GM12875 (cell line): Measurements from ENCODE around the gene CAPN13.

Experiments
- H3K4me3 ChIP-seq: one replicate; pipeline ENCODE4 v1.5.1; 2011; ENCODE audit warnings: low read depth, low read length, control low read depth
- TF ChIP-seq, protein P1 (sequence below): IDR thresholded peaks from 2 replicates; pipeline ENCODE4 v1.5.1; 2011; ENCODE audit warnings: low read depth, mild to moderate bottlenecking, control low read depth, inconsistent platforms, low read length, moderate library complexity, borderline replicate concordance; ENCODE audit not compliant: insufficient read depth

Gene CAPN13

DNA sequence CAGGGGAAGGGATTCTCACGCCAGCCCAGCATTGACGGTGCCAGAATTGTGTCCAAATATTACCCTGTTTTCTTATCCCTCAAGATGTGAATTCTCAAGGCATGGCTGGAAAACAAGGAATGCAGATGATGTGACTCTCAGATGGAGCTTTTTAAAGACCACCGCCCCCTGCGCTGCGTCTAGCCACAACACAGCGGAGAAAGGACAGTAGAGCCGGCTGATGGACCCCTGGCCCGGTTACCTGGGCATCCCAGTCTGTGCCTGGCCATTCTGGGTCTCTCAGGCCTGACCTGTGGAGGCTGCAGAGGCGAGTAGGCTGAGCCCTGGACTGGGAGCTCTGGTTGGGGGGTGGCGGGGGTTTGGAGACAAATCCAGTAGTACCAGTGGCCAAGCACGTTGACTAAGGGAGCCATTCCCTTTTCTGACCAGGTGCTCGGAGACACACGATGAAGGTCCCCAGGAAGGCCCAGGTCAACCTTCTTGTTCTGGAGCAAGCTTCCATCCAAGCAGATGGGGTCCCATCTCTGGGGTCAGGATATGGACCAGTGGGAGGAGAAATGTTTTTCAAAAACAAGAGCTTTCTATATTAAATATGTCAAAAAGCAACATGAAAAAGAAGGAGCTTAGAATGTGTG lies 5.3 kb downstream of the CAPN13 start:
- TF ChIP-seq, protein P1, sequence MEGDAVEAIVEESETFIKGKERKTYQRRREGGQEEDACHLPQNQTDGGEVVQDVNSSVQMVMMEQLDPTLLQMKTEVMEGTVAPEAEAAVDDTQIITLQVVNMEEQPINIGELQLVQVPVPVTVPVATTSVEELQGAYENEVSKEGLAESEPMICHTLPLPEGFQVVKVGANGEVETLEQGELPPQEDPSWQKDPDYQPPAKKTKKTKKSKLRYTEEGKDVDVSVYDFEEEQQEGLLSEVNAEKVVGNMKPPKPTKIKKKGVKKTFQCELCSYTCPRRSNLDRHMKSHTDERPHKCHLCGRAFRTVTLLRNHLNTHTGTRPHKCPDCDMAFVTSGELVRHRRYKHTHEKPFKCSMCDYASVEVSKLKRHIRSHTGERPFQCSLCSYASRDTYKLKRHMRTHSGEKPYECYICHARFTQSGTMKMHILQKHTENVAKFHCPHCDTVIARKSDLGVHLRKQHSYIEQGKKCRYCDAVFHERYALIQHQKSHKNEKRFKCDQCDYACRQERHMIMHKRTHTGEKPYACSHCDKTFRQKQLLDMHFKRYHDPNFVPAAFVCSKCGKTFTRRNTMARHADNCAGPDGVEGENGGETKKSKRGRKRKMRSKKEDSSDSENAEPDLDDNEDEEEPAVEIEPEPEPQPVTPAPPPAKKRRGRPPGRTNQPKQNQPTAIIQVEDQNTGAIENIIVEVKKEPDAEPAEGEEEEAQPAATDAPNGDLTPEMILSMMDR: no peak
- no peak overlapping the region for H3K4me3 ChIP-seq

DNA sequence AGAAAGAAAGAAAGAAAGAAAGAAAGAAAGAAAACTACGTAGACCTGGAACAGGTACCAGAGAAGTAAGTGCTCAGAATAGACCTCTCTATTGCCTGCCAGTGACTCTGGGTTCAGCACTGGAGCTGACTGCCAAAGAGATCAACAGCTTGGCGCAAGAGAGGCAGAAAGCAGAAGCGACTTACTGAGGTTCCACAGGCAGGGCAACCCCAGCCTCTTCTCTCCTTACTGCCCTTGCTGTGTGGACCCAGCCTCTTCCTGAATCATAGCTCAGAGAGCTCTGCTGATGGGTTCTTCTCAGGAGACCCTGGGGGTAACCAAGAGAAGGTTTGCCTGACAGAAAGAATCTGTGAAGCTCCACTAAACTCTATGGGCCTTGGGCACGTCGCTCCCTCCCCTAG lies 7.1 kb downstream of the CAPN13 start:
- TF ChIP-seq, protein P1: no peak
- no peak overlapping the region for H3K4me3 ChIP-seq

DNA sequence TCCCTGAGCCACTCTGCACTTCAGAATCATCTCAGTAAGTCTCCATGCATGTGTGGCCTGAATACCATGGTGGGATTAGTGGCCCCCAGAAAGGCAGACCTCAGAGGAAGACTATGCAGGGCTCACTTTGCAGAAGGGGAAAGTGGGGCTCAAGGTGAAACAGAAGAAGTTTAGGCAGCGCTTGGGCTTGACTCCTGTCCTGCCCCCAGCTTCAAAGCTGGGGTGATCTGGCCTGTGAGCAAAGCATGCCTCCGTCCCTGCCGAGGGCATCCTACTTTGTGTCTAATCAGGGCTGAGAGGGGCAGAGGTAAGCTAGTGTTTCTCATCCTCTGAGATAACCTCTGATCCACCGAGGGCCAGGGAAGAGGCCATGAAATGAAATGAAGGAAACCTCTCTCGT lies 7.9 kb downstream of the CAPN13 start:
- TF ChIP-seq, protein P1: no peak
- H3K4me3 ChIP-seq: no peak overlapping the region

DNA sequence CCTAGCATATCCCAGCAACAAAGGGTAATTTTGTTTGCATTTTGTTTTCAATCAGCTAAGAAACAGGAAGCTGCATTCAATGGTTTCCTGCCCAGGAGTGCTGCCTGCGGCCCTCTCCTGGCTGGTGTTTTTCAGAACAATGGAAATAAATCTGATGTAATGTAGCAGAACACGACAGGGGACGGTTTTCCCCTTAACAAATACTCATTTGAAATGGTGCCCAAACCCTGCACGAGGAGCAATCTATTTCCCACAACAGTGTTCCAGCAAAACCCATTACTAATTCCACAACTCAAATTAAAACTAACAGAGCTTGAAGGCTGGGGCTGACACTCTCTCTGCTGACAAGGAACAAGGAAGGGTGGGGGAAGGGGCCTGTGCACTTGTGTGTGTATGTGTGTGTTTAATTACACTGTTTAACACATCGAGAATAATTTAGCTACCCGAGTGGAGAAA lies 8.7 kb downstream of the CAPN13 start:
- H3K4me3 ChIP-seq: no peak overlapping the region
- TF ChIP-seq, protein P1: no peak

DNA sequence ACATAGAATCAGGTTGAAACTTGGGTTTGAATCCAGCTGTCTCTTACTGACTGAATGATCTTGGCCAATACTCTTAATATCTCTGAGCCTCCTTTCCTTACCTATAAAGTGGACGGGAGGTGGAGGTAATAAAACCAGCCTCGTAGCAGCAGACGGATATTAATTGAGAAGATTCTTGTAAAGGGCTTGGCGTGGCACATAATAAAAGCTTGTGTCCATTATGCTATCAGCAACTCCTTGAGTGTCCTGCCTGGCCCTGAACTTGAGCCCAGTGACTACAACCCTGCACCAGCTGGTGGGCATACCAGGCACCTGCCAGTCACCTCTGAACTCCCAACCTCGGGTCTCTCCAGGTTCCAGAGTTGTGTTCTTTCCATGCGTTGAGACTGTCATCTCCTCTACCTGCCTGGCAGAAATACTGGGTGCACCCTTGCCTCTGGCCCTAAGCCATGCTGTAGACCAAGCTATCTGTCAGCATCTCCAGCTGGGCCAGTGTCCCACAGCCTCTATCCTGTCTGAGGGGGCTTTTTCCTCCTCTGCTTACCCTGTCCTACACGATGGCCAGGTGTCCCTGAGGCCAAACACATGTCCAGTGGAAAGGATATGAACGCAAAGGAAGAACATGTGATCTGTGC lies 9.7 kb downstream of the CAPN13 start:
- no peak overlapping the region for H3K4me3 ChIP-seq
- TF ChIP-seq, protein P1: no peak

DNA sequence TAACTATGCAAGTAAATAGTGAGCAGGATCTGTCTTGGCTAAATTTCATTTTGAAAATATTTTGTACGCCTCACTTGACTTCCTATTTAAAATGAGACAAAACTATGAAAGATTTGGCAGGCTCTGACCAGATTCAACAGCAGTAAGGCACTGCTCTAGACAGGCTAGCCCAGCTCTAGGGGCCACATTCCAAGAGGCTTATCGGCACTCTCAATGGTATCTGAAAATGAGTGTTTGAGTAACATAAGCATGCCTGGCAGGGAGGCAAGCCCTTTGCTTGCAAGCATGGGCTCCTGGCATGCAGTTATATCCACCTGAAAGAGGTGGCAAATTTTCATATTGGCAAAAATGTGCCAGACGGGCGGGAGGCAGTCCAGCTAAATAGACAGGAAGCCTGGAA lies 10.5 kb downstream of the CAPN13 start:
- H3K4me3 ChIP-seq: no peak overlapping the region
- TF ChIP-seq, protein P1: no peak

DNA sequence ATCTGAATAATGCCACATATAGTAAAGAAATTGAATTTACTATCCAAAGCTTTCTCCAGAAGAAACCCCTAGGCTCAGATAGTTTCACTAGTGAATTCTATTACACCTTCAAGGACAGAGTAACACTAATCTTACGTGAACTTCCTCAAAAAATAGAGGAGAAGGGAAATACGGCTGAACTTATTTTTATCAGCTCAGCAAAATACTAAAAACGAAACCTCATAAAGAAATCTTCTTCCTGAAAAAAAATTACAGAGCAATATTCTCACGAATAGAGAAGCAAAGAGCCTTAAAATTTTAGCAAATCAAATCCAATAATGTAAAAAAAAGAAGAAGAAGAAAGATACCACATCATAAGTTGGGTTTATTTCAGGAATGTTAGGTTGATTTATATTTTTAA lies 14.7 kb downstream of the CAPN13 start:
- TF ChIP-seq, protein P1: no peak
- no peak overlapping the region for H3K4me3 ChIP-seq
